Activated CD4-positive, alpha-beta memory T cell treated with anti-CD3 and anti-CD28 coated beads for 36 hours (primary cell): ENCODE results near the gene KLHL42. TPM values are rescaled to one million over a fixed set of nuclear protein-coding genes. Genes with fewer than 3 reads are reported as not detected.
A peak's percentile ranks its signal among the peaks of the same experiment; 100 is the strongest.

Experiments
- CTCF ChIA-PET: fragments of 350-600 bp; sonication (Branson Sonifier 250); formaldehyde crosslinking; loops from one replicate; lab custom pipeline; 2021; ENCODE audit warnings: antibody characterized with exemption, inconsistent platforms; lab: Charles Lee
- POLR2A ChIA-PET: fragments of 350-600 bp; sonication (Branson Sonifier 250); formaldehyde crosslinking; loops from one replicate; lab custom pipeline; 2021; ENCODE audit warnings: antibody characterized with exemption; lab: Charles Lee
- DNase-seq: peaks from one replicate; pipeline ENCODE4 v3.0.0-alpha.2; 2020
- H3K27ac Mint-ChIP-seq: one replicate; pipeline ENCODE4 v1.8.0; 2021; ENCODE audit warnings: mixed read lengths
- H3K27me3 Mint-ChIP-seq: one replicate; pipeline ENCODE4 v1.8.0; 2021; ENCODE audit warnings: mixed read lengths
- H3K36me3 Mint-ChIP-seq: one replicate; pipeline ENCODE4 v1.8.0; 2021; ENCODE audit warnings: mixed read lengths
- H3K4me1 Mint-ChIP-seq: one replicate; pipeline ENCODE4 v1.8.0; 2021; ENCODE audit warnings: low read depth, mixed read lengths
- H3K4me3 Mint-ChIP-seq: one replicate; pipeline ENCODE4 v1.8.0; 2021; ENCODE audit warnings: mild to moderate bottlenecking, mixed read lengths
- H3K9me3 Mint-ChIP-seq: one replicate; pipeline ENCODE4 v1.8.0; 2021; ENCODE audit warnings: mixed read lengths
- intact Hi-C: fragments of 100-400 bp; cut with micrococcal nuclease; formaldehyde crosslinking; loops from one replicate; pipeline ENCODE4 v1.15.1; 2023
- total RNA-seq, 2 experiments: library from RNA; stranded (reverse); gene quantifications; one replicate each; pipeline ENCODE4 v1.2.3, GENCODE V29; 2021

Gene KLHL42
- total RNA-seq, 2 experiments from 2014 or later: 8.2 to 9.1 TPM

DNA sequence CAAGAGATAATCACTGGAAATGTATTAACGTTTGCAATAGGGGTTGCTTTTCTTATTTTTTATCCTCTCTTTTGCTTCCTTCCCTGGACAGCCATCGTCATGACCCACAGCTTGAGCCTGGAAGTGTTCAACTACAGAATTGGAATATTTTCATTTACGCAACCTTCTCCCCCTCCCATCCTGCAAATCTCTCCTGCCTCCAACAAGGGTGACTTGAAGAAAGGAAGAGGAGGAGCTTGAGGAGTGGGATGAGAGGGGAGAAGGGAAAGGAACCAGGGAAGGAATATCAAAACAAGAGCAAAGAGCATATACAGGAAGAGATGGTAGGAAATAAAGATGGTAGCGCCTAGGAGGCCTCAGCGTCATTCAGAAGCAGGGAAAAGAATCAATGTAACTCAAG lies 1.6 kb downstream of the KLHL42 start:
- H3K4me3 Mint-ChIP-seq: peak overlapping the region; percentile 78
- H3K36me3 Mint-ChIP-seq: peaks cover 17% of the 10 kb centered on the region
- H3K27ac Mint-ChIP-seq: peak overlapping the region; percentile 11
- peaks cover 41% of the 10 kb centered on the region for H3K4me1 Mint-ChIP-seq
- ChIA-PET CTCF (no interaction called here), POLR2A (no interaction called here)
- H3K9me3 Mint-ChIP-seq: no peaks in the 10 kb centered on the region
- intact Hi-C loops: loop anchor here (5.0 to 10.0 kb wide), 2 partner anchors 69 to 847 kb away; partner anchors contain the start of genes FGFR1OP2, INTS13 and MRPS35
- H3K27me3 Mint-ChIP-seq: no peaks in the 10 kb centered on the region
- DNase-seq: no peak

DNA sequence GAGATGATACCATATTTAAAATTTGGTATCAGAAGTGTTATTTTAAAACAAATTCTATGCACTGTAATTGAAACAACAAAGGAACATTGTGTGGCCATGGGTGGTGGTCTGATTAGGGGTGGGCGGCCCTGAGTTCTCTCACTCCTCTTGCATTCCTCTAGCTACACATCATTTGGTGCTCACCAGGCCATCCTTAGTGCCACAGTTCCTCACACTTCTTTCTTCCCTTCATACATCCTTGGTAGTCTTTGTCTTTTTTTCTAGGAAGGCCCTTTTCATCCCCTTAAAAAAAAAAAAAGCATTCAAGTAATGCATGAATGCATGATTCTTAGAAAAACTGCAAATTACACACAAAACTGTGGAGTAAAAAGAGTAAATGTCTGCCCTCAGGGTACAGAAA lies 2.4 kb downstream of the KLHL42 start:
- intact Hi-C loops: loop anchor here (5.0 to 10.0 kb wide), 2 partner anchors 70 to 848 kb away; partner anchors contain the start of genes FGFR1OP2, INTS13 and MRPS35
- Mint-ChIP-seq H3K27ac (no peak overlapping the region), H3K27me3 (no peaks in the 10 kb centered on the region), H3K4me1 (peaks cover 45% of the 10 kb centered on the region), H3K9me3 (no peaks in the 10 kb centered on the region), H3K36me3 (peaks cover 17% of the 10 kb centered on the region), H3K4me3 (peak overlapping the region; percentile 35)
- DNase-seq: no peak
- POLR2A ChIA-PET: no interaction called here
- CTCF ChIA-PET: no interaction called here

- H3K4me3 Mint-ChIP-seq: no peak overlapping the region
- POLR2A ChIA-PET: no interaction called here
- no peaks in the 10 kb centered on the region for H3K9me3 Mint-ChIP-seq
- no peak for DNase-seq
- H3K27ac Mint-ChIP-seq: peak overlapping the region; percentile 69
- no peaks in the 10 kb centered on the region for H3K27me3 Mint-ChIP-seq
- H3K4me1 Mint-ChIP-seq: peaks cover 45% of the 10 kb centered on the region
- CTCF ChIA-PET: interaction anchor here (1.6 kb wide), 1 partner anchor 36 kb away, joined by 3 read pairs; no protein-coding TSS in a partner anchor
- H3K36me3 Mint-ChIP-seq: peaks cover 18% of the 10 kb centered on the region
- intact Hi-C loops: loop anchor here (1.0 to 10.0 kb wide), 3 partner anchors 16 to 851 kb away; partner anchors contain the start of genes FGFR1OP2 and INTS13
These were observed 6.0 kb downstream of the KLHL42 start for GRCh38 chr12:27785882-27786570.

- no peak for DNase-seq
- no peak overlapping the region for H3K4me3 Mint-ChIP-seq
- intact Hi-C loops: loop anchor here (10.0 kb wide), 1 partner anchor 853 kb away; the partner anchor contains the start of genes FGFR1OP2 and INTS13
- CTCF ChIA-PET: interaction anchor here (1.5 kb wide), 1 partner anchor 34 kb away, joined by 7 read pairs; no protein-coding TSS in a partner anchor
- H3K9me3 Mint-ChIP-seq: no peaks in the 10 kb centered on the region
- H3K36me3 Mint-ChIP-seq: peaks cover 18% of the 10 kb centered on the region
- POLR2A ChIA-PET: no interaction called here
- H3K27ac Mint-ChIP-seq: no peak overlapping the region
- H3K27me3 Mint-ChIP-seq: no peaks in the 10 kb centered on the region
- peaks cover 30% of the 10 kb centered on the region for H3K4me1 Mint-ChIP-seq
These were observed 7.5 kb downstream of the KLHL42 start for GRCh38 chr12:27787559-27787958.

GRCh38 chr12:27790179-27790578 lies 10.1 kb downstream of the KLHL42 start:
- intact Hi-C loops: no loop called here
- DNase-seq: no peak
- H3K4me1 Mint-ChIP-seq: peaks cover 24% of the 10 kb centered on the region
- ChIA-PET CTCF (interaction anchor here (0.9 kb wide), 1 partner anchor 32 kb away, joined by 3 read pairs; no protein-coding TSS in a partner anchor), POLR2A (interaction anchor here (1.4 kb wide), 1 partner anchor 10 kb away, joined by 3 read pairs; the partner anchor contains the start of genes KLHL42 and MANSC4)
- peaks cover 16% of the 10 kb centered on the region for H3K36me3 Mint-ChIP-seq
- H3K27me3 Mint-ChIP-seq: no peaks in the 10 kb centered on the region
- H3K9me3 Mint-ChIP-seq: no peaks in the 10 kb centered on the region
- H3K4me3 Mint-ChIP-seq: no peak overlapping the region
- H3K27ac Mint-ChIP-seq: no peak overlapping the region

GRCh38 chr12:27794818-27795584 lies 15.0 kb downstream of the KLHL42 start:
- DNase-seq: no peak
- intact Hi-C loops: no loop called here
- H3K4me1 Mint-ChIP-seq: peaks cover 5% of the 10 kb centered on the region
- peaks cover 37% of the 10 kb centered on the region for H3K36me3 Mint-ChIP-seq
- H3K9me3 Mint-ChIP-seq: no peaks in the 10 kb centered on the region
- ChIA-PET CTCF (interaction anchor here (0.6 to 2.5 kb wide), 4 partner anchors 15 to 858 kb away, joined by 3 to 12 read pairs (median 4); partner anchors contain the start of genes KLHL42 and MANSC4), POLR2A (no interaction called here)
- H3K4me3 Mint-ChIP-seq: no peak overlapping the region
- no peaks in the 10 kb centered on the region for H3K27me3 Mint-ChIP-seq
- no peak overlapping the region for H3K27ac Mint-ChIP-seq

DNA sequence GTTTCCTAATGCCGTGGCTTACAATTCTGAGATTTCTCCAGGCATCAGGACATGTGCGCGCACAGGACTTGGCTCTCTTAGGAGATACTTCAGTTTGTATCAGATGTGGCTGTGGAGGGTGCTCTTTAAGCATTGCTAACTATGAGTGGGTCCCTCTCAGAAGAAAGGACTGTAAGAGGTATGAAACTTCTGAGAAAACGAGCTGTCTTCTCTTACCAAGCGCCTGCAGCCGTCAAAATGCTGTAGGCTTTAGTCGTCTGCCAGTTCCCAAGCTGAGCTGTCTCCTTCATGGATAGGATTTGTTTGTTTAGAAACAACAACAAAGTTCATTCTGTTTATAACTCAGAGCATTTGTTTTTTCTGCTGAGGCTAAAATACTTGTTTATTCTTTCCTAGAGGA lies 16.1 kb downstream of the KLHL42 start:
- Mint-ChIP-seq H3K27ac (no peak overlapping the region), H3K27me3 (no peaks in the 10 kb centered on the region), H3K4me3 (no peak overlapping the region), H3K36me3 (peaks cover 37% of the 10 kb centered on the region), H3K4me1 (peaks cover 17% of the 10 kb centered on the region), H3K9me3 (no peaks in the 10 kb centered on the region)
- POLR2A ChIA-PET: no interaction called here
- DNase-seq: no peak
- intact Hi-C loops: no loop called here
- CTCF ChIA-PET: interaction anchor here (0.6 to 2.5 kb wide), 3 partner anchors 16 to 857 kb away, joined by 3 to 12 read pairs (median 6); partner anchors contain the start of genes KLHL42 and MANSC4

DNA sequence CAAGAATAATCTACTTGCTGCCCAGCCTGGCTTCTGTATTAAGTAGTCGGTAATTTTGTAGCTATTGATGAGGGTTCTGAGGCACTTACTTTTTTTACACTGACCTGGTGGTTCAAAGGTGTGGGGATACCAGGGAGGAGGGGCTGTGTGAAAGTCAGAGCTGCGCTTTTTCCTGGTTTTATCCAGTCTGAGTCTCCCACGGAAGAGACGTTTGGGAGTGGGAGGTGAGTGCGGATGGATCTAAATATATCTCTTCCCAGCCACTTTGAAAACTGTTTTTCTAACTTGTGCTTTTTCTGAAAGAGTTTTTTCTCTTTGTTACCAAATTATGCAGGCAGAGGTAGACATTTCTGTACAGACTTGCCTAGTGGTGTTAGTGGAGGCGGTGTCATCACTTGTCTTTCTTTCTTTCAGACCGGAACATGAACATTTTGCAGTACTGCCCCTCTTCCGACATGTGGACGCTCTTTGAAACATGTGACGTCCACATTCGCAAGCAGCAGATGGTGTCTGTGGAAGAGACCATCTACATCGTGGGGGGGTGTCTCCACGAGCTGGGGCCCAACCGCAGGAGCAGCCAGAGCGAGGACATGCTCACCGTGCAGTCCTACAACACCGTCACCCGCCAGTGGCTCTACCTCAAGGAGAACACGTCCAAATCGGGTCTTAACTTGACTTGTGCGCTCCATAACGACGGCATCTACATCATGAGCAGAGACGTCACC lies 17.4 kb downstream of the KLHL42 start:
- peaks cover 29% of the 10 kb centered on the region for H3K36me3 Mint-ChIP-seq
- ChIA-PET POLR2A (no interaction called here), CTCF (no interaction called here)
- H3K4me3 Mint-ChIP-seq: no peak overlapping the region
- DNase-seq: no peak
- peaks cover 30% of the 10 kb centered on the region for H3K4me1 Mint-ChIP-seq
- intact Hi-C loops: no loop called here
- H3K27me3 Mint-ChIP-seq: no peaks in the 10 kb centered on the region
- H3K27ac Mint-ChIP-seq: no peak overlapping the region
- no peaks in the 10 kb centered on the region for H3K9me3 Mint-ChIP-seq

GRCh38 chr12:27800819-27801218 lies 20.8 kb downstream of the KLHL42 start:
- POLR2A ChIA-PET: no interaction called here
- CTCF ChIA-PET: interaction anchor here (2.7 kb wide), 1 partner anchor 20 kb away, joined by 24 read pairs; no protein-coding TSS in a partner anchor
- intact Hi-C loops: no loop called here

DNA sequence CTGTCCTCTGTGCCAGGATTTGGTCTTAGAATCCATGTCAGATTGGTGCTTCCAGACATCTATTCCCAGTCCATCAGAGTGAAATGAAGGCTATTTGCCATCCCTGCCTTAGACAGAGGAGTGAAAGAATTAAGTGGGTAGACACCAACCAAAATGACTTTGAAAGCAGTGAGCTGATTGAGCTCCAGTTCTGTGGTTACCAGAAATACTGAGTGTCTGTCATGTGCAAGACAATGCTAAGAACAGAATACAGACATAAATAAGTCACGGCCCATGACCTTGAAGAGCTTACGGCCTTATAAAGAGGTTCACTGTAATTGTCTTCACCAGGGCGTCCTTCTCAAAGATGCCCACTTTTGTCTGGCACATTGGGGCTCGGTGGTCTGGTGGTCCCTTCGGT lies 21.6 kb downstream of the KLHL42 start:
- Mint-ChIP-seq H3K27me3 (peaks cover 9% of the 10 kb centered on the region), H3K4me1 (peaks cover 39% of the 10 kb centered on the region), H3K36me3 (peaks cover 20% of the 10 kb centered on the region), H3K9me3 (no peaks in the 10 kb centered on the region), H3K4me3 (no peak overlapping the region), H3K27ac (peak overlapping the region; percentile 44)
- POLR2A ChIA-PET: interaction anchor here (1.6 to 2.2 kb wide), 2 partner anchors 20 to 22 kb away, joined by 5 to 29 read pairs; no protein-coding TSS in a partner anchor
- no peak for DNase-seq
- intact Hi-C loops: loop anchor here (1.0 kb wide), 5 partner anchors 15 to 452 kb away; no protein-coding TSS in a partner anchor
- CTCF ChIA-PET: interaction anchor here (2.4 kb wide), 1 partner anchor 20 kb away, joined by 27 read pairs; no protein-coding TSS in a partner anchor

More at GRCh38 chr12:27800819-27801218, 20.8 kb downstream of the KLHL42 start:
- no peak for DNase-seq
- Mint-ChIP-seq H3K27ac (peak overlapping the region; percentile 9), H3K27me3 (peaks cover 3% of the 10 kb centered on the region), H3K9me3 (no peaks in the 10 kb centered on the region), H3K4me3 (no peak overlapping the region), H3K36me3 (peaks cover 23% of the 10 kb centered on the region), H3K4me1 (peaks cover 34% of the 10 kb centered on the region)

GRCh38 chr12:27802511-27802910 lies 22.5 kb downstream of the KLHL42 start:
- POLR2A ChIA-PET: interaction anchor here (1.6 to 2.2 kb wide), 2 partner anchors 19 to 23 kb away, joined by 5 to 29 read pairs; no protein-coding TSS in a partner anchor
- Mint-ChIP-seq H3K36me3 (peaks cover 13% of the 10 kb centered on the region), H3K4me3 (no peak overlapping the region), H3K4me1 (peaks cover 47% of the 10 kb centered on the region), H3K27me3 (peaks cover 9% of the 10 kb centered on the region), H3K9me3 (no peaks in the 10 kb centered on the region), H3K27ac (peak overlapping the region; percentile 44)
- DNase-seq: peak; percentile 37
- CTCF ChIA-PET: interaction anchor here (2.4 kb wide), 1 partner anchor 20 kb away, joined by 27 read pairs; no protein-coding TSS in a partner anchor
- intact Hi-C loops: loop anchor here (1.0 kb wide), 5 partner anchors 16 to 451 kb away; no protein-coding TSS in a partner anchor
